GM21825 (cell line): ENCODE data around the gene FADS6.

Experiments used
- ATAC-seq: cut with Tn5 transposase; IDR thresholded peaks from one replicate; pipeline ENCODE4 v1.9.1; 2021; ENCODE audit warnings: mild to moderate bottlenecking, moderate library complexity; ENCODE audit not compliant: unreplicated experiment

FADS6 gene

DNA sequence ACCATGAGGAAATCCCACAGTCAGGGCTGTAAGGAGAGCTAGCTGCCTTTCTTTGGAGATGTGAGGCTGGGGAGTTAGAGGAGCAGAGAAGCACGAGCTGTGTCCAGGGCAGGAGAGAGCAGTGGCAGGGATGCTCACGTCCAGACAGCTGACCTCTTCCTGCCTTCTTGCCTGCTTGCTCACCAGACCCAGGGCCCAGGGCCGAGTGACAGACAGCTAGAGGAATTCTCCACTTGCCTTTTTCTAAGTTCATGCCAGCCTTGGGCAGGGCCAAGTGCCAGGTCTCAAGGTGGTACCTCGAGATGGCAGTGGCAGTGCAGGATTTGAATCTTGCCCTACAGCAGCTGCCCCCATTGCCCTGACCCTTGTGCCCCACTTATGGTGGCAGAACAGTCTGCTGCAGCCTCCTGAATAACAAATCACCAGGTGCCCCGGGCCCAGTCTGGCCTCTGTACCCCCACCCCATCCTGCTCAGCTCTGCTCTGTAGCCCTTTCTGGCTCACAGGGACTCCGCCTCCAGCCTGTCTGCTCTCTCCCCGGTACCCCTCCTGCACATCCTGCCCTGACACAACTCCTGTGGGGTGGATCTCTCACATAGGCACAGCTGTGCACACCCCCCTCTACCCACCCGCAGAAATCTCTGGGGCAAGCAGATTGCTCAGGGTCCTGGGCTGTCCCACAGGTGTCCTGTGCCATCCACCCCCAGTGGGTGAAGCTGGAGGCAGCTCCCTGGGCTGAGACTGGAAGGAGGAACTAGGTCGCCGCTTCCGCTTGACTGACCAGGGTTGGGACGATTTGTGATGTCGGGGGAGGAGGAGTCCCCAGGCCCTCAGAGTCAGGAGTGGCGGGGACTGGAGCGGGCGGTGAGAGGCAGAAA is 59.7 kb downstream of the FADS6 start:
- ATAC-seq, result no peak

DNA sequence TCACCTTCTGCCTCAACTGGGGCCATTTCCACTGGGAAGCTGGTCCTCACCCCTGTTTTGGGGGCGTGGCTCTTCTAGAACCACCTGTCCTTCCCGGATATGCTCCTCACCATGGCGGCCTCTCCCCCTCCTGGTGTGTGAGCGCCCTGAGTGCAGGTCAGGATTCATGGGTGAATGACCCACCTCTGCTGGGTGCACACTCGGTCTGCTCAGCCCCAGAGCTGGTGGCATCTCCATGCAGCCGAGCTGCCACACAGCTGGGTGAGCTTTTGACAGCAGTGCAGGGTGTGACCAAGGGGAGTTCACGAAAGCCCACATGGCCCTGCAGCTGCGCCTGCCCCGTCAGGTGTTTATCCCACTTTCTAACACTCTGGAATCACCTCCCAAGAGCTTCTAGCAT is 61.0 kb downstream of the FADS6 start:
- no peak for ATAC-seq

DNA sequence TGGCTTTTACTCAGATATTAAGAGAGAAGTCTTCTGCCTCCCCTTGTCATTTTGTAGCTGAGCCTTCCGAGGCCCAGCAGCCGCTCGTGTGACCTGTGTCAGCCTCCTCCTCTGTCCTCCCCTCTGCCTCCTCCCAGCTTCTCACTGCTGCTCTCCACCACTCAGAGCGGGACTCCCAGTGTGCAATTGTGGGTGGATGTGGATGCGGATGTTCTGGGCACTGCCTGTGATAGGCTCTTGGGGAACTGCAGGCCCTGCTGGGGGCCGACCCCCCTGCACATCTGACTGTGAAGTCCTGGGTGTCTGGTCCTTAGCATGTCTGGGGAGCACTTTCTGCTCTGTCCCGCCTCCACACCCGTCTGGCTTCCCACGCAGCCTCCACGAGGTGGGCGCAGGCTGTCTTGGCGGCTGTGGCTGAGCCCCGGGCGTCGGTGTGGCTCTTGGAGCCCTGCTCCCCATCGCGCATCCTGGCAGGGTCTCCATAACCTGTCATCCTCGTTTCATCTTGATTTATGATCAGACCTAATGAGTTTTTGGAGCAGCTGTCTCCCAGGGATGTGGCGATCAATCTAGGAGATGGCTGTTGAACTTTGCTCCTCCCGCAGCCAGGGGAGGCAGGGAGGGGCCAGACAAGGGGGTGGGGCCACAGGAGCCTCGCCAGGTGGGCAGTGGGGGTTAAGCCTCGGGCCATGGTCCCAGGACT is 61.8 kb downstream of the FADS6 start:
- no peak for ATAC-seq

DNA sequence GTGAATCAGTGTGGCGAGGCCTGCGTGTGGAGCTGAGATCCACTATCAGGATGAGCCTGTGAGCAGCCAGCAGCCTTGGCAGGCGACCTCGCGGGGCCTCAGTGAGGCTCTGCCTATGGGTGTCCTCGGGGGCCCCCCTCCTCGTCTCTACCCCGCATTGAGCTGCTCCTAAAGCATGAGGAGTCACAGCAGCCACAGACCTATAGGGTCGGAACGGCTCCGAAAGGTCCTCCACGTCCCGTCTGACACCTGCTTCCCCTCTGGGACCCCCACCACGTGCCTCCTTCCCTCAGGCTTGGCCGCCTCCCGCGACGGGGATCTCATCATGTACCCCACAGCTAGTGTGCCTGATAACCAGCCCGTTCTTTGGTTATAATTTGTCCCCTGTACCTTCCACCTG is 62.6 kb downstream of the FADS6 start:
- ATAC-seq, result no peak

DNA sequence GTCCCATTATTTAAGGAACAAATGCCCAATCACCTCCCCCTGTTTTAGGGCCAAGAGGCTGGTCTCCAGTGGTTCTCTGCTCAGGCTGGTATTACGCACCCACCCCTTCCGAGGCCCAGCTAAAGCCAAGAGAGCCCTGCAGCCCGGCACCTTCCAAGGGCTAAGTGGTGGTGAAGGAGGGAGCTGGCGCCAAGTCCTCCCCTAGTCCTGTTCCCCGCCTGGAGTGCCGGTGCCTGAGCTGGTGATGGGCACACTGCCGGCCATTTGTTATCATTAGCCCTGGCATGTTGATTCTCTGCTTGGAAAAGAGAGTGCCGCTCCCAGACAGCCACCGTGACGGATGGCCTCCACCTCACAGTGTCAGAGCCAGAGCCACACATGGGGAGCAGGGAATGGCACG is 65.6 kb downstream of the FADS6 start:
- ATAC-seq, result no peak
